Measurements from ENCODE around the gene NOL12.
A peak's percentile ranks its signal among the peaks of the same experiment; 100 is the strongest.
"Not testable (repeated sequence)": the region's sequence is repeated elsewhere in the genome, so short reads cannot be mapped to it uniquely, and the experiment has no call there.

NOL12 gene

GRCh38 chr22:37716708-37717107 is 30.6 kb downstream of the NOL12 start:
- DNase-seq = no peak

DNA sequence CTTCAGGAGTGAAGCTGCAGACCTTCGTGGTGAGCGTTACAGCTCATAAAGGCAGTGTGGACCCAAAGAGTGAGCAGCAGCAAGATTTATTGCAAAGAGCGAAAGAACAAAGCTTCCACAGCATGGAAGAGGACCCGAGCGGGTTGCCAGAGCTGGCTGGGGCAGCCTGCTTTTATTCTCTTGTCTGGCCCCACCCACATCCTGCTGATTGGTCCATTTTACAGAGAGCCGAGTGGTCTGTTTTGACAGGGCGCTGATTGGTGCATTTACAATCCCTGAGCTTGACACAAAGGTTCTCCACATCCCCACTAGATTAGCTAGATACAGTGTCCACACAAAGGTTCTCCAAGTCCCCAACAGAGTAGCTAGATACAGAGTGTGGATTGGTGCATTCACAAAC is 31.1 kb downstream of the NOL12 start:
- not testable (repeated sequence) for DNase-seq

DNA sequence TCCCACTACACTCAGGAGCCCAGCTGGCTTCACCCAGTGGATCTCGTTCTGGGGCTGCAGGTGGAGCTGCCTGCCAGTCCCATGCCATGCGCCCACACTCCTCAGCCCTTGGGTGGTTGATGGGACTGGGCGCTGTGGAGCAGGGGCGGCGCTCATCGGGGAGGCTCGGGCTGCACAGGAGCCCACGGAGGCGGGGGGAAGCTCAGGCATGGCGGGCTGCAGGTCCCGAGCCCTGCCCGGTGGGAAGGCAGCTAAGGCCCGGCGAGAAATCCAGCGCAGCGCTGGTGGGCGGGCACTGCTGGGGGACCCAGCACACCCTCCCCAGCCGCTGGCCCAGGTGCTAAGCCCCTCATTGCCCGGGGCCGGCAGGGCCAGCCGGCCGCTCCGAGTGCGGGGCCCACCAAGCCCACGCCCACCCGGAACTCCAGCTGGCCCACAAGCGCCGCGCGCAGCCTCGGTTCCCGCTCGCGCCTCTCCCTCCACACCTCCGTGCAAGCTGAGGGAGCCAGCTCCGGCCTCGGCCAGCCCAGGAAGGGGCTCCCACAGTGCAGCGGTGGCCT is 31.7 kb downstream of the NOL12 start:
- DNase-seq = not testable (repeated sequence)

DNA sequence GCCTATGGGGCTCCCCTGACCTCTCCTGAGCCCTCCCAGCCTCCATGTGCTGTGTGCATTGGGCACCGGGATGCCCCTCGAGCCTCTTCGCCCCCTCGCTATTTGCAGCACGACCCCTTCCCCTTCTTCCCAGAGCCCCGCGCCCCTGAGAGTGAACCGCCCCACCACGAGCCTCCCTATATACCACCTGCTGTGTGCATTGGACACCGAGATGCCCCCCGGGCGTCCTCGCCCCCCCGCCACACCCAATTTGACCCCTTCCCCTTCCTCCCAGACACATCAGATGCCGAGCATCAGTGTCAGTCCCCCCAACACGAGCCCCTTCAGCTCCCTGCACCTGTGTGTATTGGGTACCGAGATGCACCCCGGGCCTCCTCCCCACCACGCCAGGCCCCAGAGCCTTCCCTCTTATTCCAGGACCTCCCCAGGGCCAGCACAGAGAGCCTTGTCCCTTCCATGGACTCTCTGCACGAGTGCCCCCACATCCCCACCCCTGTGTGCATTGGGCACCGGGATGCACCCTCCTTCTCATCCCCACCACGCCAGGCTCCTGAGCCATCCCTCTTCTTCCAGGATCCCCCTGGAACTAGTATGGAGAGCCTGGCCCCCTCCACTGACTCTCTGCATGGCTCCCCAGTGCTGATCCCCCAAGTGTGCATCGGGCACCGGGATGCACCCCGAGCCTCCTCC is 39.6 kb downstream of the NOL12 start:
- no peak for DNase-seq

DNA sequence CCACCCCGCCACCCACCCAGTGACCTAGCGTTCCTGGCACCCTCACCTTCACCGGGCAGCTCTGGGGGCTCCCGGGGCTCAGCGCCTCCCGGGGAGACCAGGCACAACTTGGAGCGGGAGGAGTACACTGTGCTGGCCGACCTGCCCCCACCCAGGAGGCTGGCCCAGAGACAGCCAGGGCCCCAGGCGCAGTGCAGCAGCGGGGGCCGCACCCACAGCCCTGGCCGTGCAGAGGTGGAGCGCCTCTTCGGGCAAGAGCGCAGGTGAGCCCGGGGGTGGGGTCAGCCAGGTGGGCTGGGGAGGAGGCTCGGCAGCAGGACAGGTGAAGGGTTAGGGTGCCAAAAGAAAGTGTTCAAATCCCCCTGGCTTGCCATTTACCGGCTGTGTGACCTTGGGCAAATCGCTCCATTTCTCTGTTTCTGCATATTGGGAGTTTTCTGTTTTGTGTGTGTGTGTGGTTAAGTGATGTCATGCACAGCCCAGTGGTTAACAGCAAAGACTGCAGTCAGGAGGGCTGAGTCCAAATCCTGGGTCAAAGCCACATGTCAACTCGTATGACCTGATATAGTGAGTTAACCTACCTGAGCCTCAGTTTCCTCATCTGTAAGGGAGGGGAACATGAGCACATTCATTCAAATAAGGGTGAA is 40.2 kb downstream of the NOL12 start:
- DNase-seq = no peak

DNA sequence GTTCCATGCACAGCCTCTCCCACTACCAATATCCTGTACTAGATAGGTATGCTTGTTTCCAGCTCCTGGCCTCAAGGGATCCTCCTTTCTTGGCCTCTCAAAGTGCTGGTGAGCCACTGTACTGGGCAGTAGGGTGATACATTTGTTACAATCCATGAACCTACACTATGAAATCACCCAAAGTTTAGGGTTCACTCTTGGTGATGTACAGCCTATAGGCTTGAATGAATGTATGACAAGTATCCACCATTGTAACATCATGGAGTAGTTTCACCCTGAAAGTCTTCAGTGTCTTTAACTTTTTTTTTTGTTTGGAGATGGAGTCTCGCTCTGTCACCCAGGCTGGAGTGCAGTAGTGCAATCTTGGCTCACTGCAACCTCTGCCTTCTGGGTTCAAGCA is 42.5 kb downstream of the NOL12 start:
- DNase-seq = no peak

- peak; percentile 60 for DNase-seq
Observed at GRCh38 chr22:37731804-37732471, 45.8 kb downstream of the NOL12 start.

- DNase-seq = no peak
Observed at GRCh38 chr22:37732699-37733607, 46.8 kb downstream of the NOL12 start.

DNA sequence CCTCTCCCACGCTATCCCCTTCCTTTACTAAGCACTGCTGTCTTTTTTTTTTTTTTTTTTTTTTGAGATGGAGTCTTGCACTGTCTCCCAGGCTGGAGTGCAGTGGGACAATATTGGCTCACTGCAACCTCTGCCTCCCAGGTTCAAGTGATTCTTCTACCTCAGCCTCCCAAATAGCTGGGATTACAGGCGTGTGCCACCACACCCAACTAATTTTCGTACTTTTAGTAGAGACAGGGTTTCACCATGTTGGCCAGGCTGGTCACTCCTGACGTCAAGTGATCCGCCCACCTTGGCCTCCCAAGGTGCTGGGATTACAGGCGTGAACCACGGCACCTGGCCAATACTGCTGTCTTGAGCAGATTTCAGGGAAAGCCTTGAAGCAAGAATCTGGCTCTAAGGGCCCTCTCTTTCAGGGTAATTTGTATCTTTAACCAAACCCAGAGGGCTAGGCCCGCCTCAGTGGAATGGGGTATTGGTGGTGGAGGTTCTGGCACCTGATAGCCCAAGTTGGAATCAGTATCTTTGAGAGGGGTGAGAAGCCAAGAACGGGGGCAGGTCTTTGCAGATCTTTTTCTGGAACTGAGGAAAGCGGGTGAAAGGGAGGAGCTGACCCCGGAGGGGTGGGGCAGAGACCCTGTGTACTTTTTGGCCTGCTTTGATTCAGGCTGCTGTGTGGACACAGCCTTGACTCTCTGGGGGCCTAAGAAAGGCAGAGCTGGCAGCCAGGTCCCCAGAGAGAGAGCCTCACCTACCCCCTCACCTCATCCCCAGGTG is 47.7 kb downstream of the NOL12 start:
- DNase-seq = no peak

DNA sequence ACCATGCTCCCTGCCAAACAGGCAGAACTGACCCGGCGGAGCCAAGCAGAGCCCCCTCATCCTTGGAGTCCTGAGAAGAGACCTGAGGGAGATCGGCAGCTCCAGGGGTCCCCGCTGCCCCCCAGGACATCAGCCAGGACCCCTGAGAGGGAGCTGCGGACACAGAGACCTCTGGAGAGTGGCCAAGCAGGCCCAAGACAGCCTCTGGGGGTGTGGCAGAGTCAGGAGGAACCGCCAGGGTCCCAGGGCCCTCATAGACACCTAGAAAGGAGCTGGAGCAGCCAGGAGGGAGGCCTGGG is 48.2 kb downstream of the NOL12 start:
- no peak for DNase-seq

DNA sequence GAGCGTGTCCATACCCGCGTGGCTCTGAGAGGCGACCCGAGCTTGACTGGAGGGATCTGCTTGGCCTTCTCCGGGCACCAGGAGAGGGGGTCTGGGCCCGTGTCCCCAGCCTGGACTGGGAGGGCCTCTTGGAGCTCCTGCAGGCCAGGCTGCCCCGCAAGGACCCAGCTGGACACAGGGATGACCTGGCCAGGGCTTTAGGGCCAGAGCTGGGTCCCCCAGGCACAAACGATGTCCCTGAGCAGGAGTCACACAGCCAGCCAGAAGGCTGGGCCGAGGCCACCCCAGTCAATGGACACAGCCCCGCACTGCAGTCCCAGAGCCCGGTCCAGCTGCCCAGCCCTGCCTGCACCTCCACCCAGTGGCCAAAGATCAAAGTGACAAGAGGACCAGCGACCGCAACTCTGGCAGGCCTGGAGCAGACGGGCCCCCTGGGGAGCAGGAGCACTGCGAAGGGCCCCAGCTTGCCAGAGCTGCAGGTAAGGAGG is 48.9 kb downstream of the NOL12 start:
- DNase-seq = no peak

DNA sequence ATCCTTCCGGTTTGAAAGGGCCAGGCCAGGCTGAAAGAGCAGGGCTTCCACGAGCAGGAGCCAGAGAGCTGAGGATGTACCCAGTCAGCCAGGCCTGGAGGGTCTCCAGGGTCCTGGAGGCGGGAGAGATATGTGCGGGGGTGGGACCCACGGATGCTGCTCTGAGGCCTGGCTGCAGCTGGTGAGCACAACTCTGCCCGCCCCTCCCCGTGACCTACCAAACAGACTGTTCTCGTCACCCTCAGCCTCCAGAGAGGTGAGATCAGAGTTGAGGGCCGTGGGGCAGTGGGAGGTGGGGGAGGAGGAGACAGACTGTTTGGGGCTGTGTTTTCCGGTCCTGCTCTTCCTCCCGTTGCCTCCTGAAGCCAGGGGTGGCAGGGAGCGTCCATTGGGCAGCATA is 52.9 kb downstream of the NOL12 start:
- no peak for DNase-seq

- DNase-seq = no peak
Observed at GRCh38 chr22:37739611-37740049, 53.5 kb downstream of the NOL12 start.

- no peak for DNase-seq
Observed at GRCh38 chr22:37740455-37741311, 54.5 kb downstream of the NOL12 start.

DNA sequence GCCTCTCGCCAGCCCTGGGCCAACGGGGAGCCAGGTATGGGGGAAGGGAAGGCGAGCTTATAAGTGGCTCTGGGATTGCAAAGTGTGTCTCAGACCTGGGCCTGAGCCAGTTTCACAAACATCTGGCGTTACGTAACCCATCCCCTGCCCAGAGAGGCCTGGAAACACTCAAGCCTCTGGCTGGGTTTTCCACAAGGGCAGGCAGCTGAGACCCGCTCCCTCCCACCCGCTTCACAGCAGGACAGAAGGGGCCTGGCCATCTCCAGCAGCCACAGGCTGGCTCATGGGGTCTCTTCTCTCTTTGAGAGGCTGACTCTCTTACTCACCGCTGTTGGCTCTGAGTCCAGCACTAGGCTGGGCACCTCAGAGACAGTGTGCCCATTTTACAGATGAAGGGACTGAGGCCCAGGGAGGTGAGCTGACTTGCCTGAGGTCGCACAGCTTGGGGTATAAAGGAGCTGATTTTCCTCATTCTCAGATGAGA is 55.2 kb downstream of the NOL12 start:
- DNase-seq = peak; percentile 67

GRCh38 chr22:37742376-37743171 is 56.4 kb downstream of the NOL12 start:
- no peak for DNase-seq

Data from DMS153 (cell line).